Measurements from ENCODE around the gene NUBPL. TPM values are rescaled to one million over a fixed set of nuclear protein-coding genes. Genes with fewer than 3 reads are reported as not detected.

The NUBPL gene
- total RNA-seq, 1 donor, result 5.4 TPM

DNA sequence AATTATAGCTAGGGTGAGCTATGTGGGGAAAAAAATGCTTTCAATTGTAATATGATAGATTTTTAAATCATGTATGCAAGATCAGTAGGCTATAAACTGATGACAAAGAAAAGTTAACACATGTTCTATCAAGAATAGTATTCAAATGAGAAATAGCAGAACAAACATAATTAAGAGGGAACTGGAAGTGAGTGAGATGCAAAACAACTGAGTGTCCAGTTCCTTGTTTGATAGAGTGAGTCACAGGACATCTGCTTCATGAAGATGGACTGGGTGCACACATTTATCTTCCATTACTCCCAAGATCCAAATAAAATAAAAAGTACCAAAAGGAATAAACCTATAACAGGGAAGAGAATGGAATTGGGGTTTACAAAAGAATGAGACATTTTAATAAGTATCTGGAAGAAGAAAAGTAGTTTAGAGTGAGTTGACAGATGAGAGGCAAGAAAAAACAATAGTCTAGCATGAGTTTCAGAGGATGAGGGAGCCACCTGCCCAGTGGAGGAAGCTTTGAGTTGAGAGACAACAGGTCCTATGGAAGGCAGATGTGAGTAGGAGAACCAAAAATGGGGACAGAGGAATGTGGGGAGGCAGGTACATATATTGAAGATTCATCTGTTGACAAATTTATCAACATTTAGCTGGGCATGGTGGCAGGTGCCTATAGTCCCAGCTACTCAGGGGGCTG lies 337.8 kb downstream of the NUBPL start:
- no peak for DNase-seq (ENCODE audit: low read depth in 2 of 3, low spot score in 2 of 3)

DNA sequence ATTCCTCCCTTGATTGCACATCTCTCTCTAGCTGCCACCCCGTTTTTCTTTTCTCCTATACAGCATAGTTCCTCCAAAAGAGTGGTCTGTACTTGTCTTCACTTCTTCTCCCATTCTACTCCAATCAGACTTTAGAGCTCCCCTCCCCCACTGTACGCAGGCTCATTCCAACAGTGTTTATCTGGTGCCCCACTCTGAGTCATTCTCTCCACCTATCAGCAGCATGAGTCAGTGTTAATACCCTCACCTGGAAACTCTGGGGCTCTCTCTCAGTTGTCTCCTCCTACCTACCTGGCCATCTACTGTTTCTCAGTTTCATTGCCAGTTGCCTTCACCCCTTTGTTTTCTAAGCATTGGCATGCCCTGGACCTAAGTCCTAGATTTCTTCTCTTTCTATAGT lies 340.8 kb downstream of the NUBPL start:
- no peak for DNase-seq (ENCODE audit: low read depth in 2 of 3, low spot score in 2 of 3)

DNA sequence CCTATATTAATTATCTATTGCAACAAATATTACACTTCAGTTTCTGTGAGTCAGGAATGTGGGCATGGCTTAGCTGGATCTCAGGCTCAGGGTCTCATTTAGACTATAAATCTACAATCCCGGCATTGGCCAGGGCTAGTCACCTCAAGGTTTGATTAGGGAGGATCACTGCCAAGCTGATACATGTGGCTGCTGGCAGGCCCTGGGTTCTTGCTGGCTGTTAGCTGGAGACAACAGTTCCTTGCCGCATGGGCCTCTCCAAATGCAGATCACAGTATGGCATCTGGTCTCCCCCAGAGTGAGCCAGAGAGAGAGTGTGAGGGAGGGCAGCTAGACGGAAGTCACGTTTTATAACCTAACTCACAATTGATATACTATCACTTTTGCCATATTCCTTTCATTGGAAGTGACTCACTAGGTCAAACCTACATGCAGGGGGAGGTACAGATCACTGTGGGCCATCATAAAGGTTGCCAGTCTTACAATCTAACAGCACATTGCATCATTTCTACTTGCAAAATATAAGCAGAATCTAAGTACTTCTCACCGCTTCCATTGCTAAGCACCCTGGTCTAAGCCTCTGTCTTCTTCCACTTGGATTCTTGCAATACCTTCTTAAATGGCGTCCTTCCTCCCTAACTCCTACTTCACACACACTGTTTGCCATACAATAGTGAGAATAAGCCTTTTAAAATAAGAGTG lies 341.9 kb downstream of the NUBPL start:
- no peak for DNase-seq (ENCODE audit: low read depth in 2 of 3, low spot score in 2 of 3)

DNA sequence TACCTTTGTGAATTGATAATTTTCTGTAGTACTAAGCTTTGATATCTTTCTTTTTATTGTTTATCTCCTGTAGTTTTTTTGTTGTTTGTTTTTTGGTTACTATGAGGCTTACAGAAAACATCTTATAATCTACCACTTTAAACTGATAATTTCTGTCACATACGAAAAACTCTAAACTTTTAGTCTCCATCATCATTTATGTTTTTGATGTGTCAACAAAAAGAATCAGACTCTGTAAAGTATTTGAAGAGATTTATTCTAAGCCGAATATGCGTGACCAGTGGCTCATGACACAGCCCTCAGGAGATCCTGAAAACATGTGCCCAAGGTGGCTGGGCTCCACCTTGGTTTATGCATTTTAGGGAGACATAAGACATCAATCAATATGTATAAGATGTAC lies 348.8 kb downstream of the NUBPL start:
- DNase-seq (ENCODE audit: low read depth in 2 of 3, low spot score in 2 of 3), result no peak

Small RNAs within 50 kb of the gene (small RNA-seq; reads per million reads assigned to genes)
- not detected for gene RNU6-455P
- not detected for gene RNU6-602P

Other genes with a start within 250 kb of the NUBPL start
- gene HEATR5A, start 140.9 kb upstream of the NUBPL start, total RNA-seq, result 8.6 TPM
- 50.4 TPM for gene DTD2, start 103.9 kb upstream of the NUBPL start, total RNA-seq
- not detected for gene GPR33, start 73.4 kb upstream of the NUBPL start, total RNA-seq

All from hematopoietic multipotent progenitor cell (in vitro differentiated cells).